GM21786 (cell line): ENCODE results near the gene PGLYRP2.

Experiments
- ATAC-seq: cut with Tn5 transposase; IDR thresholded peaks from one replicate; pipeline ENCODE4 v1.9.1; 2021; ENCODE audit not compliant: unreplicated experiment

PGLYRP2 gene

GRCh38 chr19:15456871-15457700 is 22.2 kb downstream of the PGLYRP2 start:
- ATAC-seq, result no peak

DNA sequence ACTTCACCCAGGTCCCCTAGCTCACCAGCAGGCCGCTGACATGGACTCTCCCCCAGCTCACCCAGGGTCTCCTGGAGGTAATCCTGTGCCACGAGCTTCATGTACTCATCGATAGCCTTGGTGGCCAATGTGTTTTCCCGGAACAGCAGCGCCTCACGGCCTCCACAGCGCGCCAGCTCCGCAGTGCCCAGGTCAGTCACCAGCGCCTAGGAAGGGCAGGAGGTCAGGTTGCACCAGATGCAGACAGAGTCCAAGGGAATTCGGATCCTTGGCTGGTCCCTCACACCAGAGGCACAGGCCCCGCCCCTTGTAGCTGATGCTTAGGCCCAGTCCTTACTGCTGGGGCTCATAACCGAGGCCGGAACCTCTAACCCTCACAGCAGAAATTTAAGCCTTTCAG is 22.9 kb downstream of the PGLYRP2 start:
- no peak for ATAC-seq

- no peak for ATAC-seq
Observed at GRCh38 chr19:15455996-15456395, 23.3 kb downstream of the PGLYRP2 start.

- no peak for ATAC-seq
Observed at GRCh38 chr19:15453906-15454860, 25.1 kb downstream of the PGLYRP2 start.

DNA sequence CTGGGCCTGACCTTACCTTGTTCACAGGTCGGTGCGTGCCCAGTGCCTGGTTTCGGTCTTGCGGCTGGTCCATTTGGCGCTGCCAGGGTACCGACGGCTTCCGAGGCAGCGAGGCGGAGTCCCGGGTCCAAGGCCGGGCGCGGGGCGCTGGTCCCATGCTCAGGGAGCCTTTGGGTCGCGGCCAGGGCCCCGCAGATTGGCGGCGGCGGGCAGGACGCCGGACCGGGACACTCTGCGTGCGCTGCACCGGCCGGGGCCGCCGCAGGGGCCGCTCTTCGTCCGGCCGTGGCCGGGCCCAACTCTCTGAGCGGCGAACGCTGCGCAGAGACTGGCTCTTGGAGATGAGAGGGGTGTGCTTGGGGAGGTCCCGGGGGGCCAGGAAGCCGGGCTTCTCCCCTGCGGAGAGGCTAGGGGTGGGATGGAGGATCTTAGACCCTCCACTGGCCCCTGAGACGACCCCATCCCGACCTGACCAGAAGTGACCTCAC is 26.2 kb downstream of the PGLYRP2 start:
- ATAC-seq, result no peak

- no peak for ATAC-seq
Observed at GRCh38 chr19:15452111-15453047, 26.9 kb downstream of the PGLYRP2 start.

DNA sequence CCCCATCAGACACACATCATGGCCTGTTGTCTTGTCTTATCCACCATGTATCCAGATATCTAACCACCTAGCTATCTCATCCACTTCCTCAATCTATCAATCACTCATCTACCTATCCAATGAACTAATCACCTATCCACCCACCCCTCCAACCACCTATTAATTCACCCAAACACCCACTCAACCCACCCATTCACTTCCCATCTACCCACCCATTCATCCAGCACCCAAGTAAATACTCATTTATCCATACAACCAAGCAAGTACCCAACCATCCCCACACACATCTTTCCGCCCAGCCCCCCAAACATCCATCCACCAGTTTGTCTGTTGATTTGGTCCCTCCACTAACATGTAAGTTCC is 28.8 kb downstream of the PGLYRP2 start:
- no peak for ATAC-seq

DNA sequence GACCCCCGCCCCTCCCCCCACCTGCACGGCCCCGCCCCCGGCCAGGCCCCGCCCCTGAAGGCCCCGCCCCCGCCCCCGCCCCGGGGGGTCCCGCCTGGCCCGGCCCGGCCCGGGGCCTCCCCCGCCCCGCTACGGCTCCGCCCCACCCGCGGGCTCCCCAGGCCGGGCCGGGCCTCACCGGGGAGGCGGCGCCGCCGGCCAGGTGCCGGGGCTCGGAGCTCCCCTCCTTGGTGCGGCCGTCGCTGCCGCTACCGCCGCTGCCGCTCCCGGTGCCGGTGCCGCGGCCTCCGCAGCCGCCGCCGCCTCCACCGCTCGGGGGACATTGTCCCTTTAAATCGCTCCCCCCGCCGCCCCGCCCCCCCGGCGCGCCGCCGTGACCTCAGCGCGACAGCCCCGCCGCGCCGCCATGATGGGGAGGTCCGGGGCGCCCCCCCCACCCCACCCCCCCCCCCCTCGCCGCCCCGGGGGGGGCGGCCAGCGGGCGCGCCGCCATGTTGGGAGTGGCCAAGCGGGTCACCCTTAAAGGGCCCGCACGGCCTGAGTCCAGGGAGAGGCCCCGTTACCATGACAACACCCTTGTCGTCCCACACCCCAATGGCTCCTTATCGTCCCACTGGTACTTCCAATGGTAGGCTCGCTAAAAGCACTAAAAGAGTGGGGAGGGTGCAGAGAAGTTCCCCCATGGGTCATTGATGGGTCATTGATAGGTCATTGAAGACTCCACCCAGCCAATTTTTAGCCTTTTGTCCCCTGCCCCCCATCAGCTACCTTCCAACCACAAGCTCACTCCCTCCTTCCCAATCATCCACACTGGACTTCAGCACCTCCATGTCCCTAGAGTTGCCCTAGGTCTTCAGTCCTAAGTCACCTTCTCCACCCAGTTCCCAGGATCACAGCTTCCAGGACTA is 29.4 kb downstream of the PGLYRP2 start, which contains the start of gene WIZ:
TSS of gene WIZ (minus strand) at position 337 of the 908 bp plus-strand sequence. CDS start 1,649 bp downstream, outside the sequence.
- ATAC-seq, result no peak

- ATAC-seq, result no peak
Observed at GRCh38 chr19:15448778-15449619, 30.3 kb downstream of the PGLYRP2 start.

GRCh38 chr19:15448044-15448777 is 31.1 kb downstream of the PGLYRP2 start:
- ATAC-seq, result no peak

- no peak for ATAC-seq
Observed at GRCh38 chr19:15447057-15447456, 32.2 kb downstream of the PGLYRP2 start.

GRCh38 chr19:15445807-15446376 is 33.4 kb downstream of the PGLYRP2 start:
- ATAC-seq, result no peak

- ATAC-seq, result no peak
Observed at GRCh38 chr19:15445227-15445605, 34.1 kb downstream of the PGLYRP2 start.

- ATAC-seq, result no peak
Observed at GRCh38 chr19:15444505-15445226, 34.6 kb downstream of the PGLYRP2 start.

- ATAC-seq, result no peak
Observed at GRCh38 chr19:15443838-15444237, 35.5 kb downstream of the PGLYRP2 start.

- no peak for ATAC-seq
Observed at GRCh38 chr19:15443325-15443724, 36.0 kb downstream of the PGLYRP2 start.
